Measurements from ENCODE around the gene EPN1. TPM values are rescaled to one million over a fixed set of nuclear protein-coding genes. Genes with fewer than 3 reads are reported as not detected.

The EPN1 gene
- total and polyA plus RNA-seq, 2 experiments from 2014 or later: 48.8 to 82.2 TPM

DNA sequence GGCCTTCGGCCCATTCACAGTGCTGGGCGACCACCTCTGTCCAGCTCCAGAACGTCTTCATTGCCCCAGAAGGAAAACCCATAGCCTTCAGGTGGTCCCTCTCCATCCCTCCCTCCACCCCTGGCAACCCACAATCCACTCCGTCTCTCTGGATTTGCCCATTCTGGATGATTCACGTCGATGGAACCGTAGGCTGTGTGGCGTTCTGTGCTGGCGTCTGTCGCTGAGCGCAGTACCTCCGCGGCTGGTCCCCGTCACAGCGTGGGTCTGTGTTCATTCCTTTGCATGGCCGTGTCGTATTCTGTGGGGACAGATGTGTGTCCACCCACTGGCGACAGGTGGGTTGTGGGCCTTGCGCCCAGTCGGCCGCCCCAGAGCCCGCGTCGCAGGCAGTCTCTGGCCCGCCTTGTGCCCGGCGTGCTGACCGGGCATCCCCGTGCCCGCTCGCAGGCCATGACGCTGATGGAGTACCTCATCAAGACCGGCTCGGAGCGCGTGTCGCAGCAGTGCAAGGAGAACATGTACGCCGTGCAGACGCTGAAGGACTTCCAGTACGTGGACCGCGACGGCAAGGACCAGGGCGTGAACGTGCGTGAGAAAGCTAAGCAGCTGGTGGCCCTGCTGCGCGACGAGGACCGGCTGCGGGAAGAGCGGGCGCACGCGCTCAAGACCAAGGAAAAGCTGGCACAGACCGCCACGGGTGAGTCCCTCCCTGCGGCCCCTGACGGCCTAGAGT is 10.1 kb downstream of the EPN1 start:
- peaks cover 9% of the 10 kb centered on the region; the same call in 1 of the 2 replicates for H3K4me1 ChIP-seq (ENCODE audit: insufficient read depth)
- H3K36me3 ChIP-seq (ENCODE audit: low read depth): peaks cover 4% of the 10 kb centered on the region; the same call in 1 of the 2 replicates
- H3F3A ChIP-seq (ENCODE audit: insufficient read depth): peaks cover 12% of the 10 kb centered on the region
- H3K79me2 ChIP-seq (ENCODE audit: insufficient read depth): peaks cover 83% of the 10 kb centered on the region
- in situ Hi-C loops (cut with MboI): no loop called here
- no peak overlapping the region for H3K9ac ChIP-seq
- no peaks in the 10 kb centered on the region for H3K9me2 ChIP-seq (ENCODE audit: insufficient read depth)
- H3K27me3 ChIP-seq (replicated peaks; ENCODE audit: insufficient read depth): no peaks in the 10 kb centered on the region
- DNase-seq: no peak
- H2AFZ ChIP-seq: no peak overlapping the region
- WGBS, 2 experiments (ENCODE audit: low coverage in 1 of 2, low lambda C conversion rate in 2 of 2, missing lambda C conversion rate in 2 of 2): 94 to 96% methylated on average over 48 to 60 of the region's 60 CpGs
- 0 out of 2 replicates have a peak, but pooled peaks cover 5% of the 10 kb centered on the region for H4K20me1 ChIP-seq (ENCODE audit: insufficient read depth)
- no peak overlapping the region for H3K4me3 ChIP-seq
- TF ChIP-seq EZH2 (IDR thresholded peaks at IDR 0.05; ENCODE audit: insufficient read depth, poor library complexity, severe bottlenecking) (no peak), EZH2phosphoT487 (IDR thresholded peaks at IDR 0.05; ENCODE audit: insufficient read depth, low read depth) (no peak)
- no peak overlapping the region for H3K4me2 ChIP-seq (ENCODE audit: unreplicated experiment)
- no peak overlapping the region for H3K27ac ChIP-seq
- H3K9me3 ChIP-seq (ENCODE audit: low read depth): no peaks in the 10 kb centered on the region

DNA sequence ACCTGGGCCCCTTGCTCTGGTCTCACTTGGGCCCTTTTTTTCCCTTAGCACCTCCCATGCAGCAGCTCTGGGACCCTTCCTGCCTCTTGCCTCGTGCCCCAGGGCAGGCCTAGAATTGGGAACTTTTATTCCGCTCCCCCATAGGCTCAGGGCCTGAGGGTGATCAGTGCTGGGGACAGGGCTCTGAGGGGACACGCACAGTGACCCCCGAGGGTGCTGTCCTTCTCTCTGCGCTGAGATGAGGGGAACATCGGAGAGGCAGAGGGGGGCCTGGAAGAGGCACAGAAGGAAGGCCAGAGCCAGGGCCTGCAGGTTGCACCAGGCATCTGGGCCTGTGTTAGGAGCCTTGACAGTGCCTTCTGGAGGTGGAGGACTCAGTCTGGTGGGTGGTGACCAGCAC is 10.8 kb downstream of the EPN1 start:
- TF ChIP-seq EZH2 (IDR thresholded peaks at IDR 0.05; ENCODE audit: insufficient read depth, poor library complexity, severe bottlenecking) (no peak), EZH2phosphoT487 (IDR thresholded peaks at IDR 0.05; ENCODE audit: insufficient read depth, low read depth) (no peak)

DNA sequence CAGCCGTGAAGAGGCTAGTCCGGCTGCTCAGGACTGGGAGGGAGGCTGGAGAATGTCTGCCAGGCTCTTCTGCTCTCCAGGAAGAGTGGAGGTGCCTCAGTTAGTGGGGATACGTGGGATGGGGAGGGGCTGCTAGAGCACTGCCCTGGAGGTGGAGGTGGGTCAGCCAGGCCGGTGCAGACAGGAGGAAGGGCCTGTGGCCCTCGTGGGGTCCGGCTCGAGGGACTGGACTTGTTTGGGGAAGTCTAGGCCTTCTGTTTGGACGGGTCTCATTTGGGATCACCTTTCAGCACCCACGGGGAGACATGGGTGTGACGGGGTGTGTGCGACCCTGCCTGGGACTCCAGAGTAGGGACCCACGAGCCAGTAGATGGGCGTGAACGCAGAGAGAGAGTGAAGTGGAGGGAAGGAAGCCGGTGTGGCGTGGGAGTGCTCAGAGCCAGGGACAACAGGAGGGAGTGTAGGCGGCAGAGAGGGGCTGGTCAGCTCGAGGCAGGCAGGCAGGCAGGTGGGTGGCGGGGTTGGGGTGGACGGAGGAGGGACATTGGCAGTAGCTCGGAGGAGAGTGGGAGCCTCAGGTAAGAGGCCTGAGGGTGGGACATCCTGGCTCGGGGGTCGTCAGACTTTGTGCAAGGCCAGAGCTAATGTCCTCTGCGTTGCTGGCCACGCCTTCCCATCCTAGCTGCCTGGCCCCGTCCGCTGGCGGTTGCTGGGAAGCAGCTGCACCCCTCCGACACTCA is 11.5 kb downstream of the EPN1 start:
- H3K9me2 ChIP-seq (ENCODE audit: insufficient read depth): no peaks in the 10 kb centered on the region
- no peak for TF ChIP-seq EZH2phosphoT487 (IDR thresholded peaks at IDR 0.05; ENCODE audit: insufficient read depth, low read depth)
- no peak for TF ChIP-seq EZH2 (IDR thresholded peaks at IDR 0.05; ENCODE audit: insufficient read depth, poor library complexity, severe bottlenecking)
- H3K36me3 ChIP-seq (ENCODE audit: low read depth): peaks cover 4% of the 10 kb centered on the region; the same call in 1 of the 2 replicates
- H3K4me1 ChIP-seq (ENCODE audit: insufficient read depth): peaks cover 6% of the 10 kb centered on the region; the same call in 1 of the 2 replicates
- peaks cover 8% of the 10 kb centered on the region for H3F3A ChIP-seq (ENCODE audit: insufficient read depth)
- H3K4me2 ChIP-seq (ENCODE audit: unreplicated experiment): no peak overlapping the region
- H3K27ac ChIP-seq: no peak overlapping the region
- no peaks in the 10 kb centered on the region for H4K20me1 ChIP-seq (ENCODE audit: insufficient read depth)
- peaks cover 69% of the 10 kb centered on the region for H3K79me2 ChIP-seq (ENCODE audit: insufficient read depth)
- no peak overlapping the region for H3K4me3 ChIP-seq
- no peak for DNase-seq
- 93 to 95% methylated on average over 23 to 29 of the region's 29 CpGs for WGBS, 2 experiments (ENCODE audit: low coverage in 1 of 2, low lambda C conversion rate in 2 of 2, missing lambda C conversion rate in 2 of 2)
- no peak overlapping the region for H3K9ac ChIP-seq
- H3K9me3 ChIP-seq (ENCODE audit: low read depth): no peaks in the 10 kb centered on the region
- no peak overlapping the region for H2AFZ ChIP-seq
- H3K27me3 ChIP-seq (replicated peaks; ENCODE audit: insufficient read depth): no peaks in the 10 kb centered on the region
- in situ Hi-C loops (cut with MboI): no loop called here

More for the DNA sequence above, 10.8 kb downstream of the EPN1 start:
- Histone ChIP-seq H3K4me3 (no peak overlapping the region), H3K9me3 (ENCODE audit: low read depth) (no peaks in the 10 kb centered on the region), H3K9ac (no peak overlapping the region), H3K9me2 (ENCODE audit: insufficient read depth) (no peaks in the 10 kb centered on the region), H4K20me1 (ENCODE audit: insufficient read depth) (0 out of 2 replicates have a peak, but pooled peaks cover 5% of the 10 kb centered on the region), H3K36me3 (ENCODE audit: low read depth) (peaks cover 4% of the 10 kb centered on the region; the same call in 1 of the 2 replicates), H3K4me2 (ENCODE audit: unreplicated experiment) (no peak overlapping the region), H3F3A (ENCODE audit: insufficient read depth) (peaks cover 12% of the 10 kb centered on the region), H2AFZ (no peak overlapping the region), H3K27me3 (replicated peaks; ENCODE audit: insufficient read depth) (no peaks in the 10 kb centered on the region), H3K4me1 (ENCODE audit: insufficient read depth) (peaks cover 9% of the 10 kb centered on the region; the same call in 1 of the 2 replicates), H3K79me2 (ENCODE audit: insufficient read depth) (peaks cover 77% of the 10 kb centered on the region), H3K27ac (no peak overlapping the region)
- DNase-seq: no peak
- 86 to 88% methylated on average over 6 of the region's 6 CpGs for WGBS, 2 experiments (ENCODE audit: low coverage in 1 of 2, low lambda C conversion rate in 2 of 2, missing lambda C conversion rate in 2 of 2)
- in situ Hi-C loops (cut with MboI): no loop called here

GRCh38 chr19:55687281-55688201 is 12.5 kb downstream of the EPN1 start:
- Histone ChIP-seq H3K4me1 (ENCODE audit: insufficient read depth) (no peaks in the 10 kb centered on the region), H3K9me3 (ENCODE audit: low read depth) (no peaks in the 10 kb centered on the region), H3K9me2 (ENCODE audit: insufficient read depth) (no peaks in the 10 kb centered on the region), H3F3A (ENCODE audit: insufficient read depth) (no peaks in the 10 kb centered on the region), H3K9ac (no peak overlapping the region), H4K20me1 (ENCODE audit: insufficient read depth) (no peaks in the 10 kb centered on the region), H3K36me3 (ENCODE audit: low read depth) (no peaks in the 10 kb centered on the region; the same call in 1 of the 2 replicates), H2AFZ (no peak overlapping the region), H3K79me2 (ENCODE audit: insufficient read depth) (peaks cover 59% of the 10 kb centered on the region), H3K4me3 (no peak overlapping the region), H3K27me3 (replicated peaks; ENCODE audit: insufficient read depth) (no peaks in the 10 kb centered on the region), H3K4me2 (ENCODE audit: unreplicated experiment) (no peak overlapping the region), H3K27ac (no peak overlapping the region)
- whole genome bisulfite sequencing, 2 experiments (ENCODE audit: low coverage in 1 of 2, low lambda C conversion rate in 2 of 2, missing lambda C conversion rate in 2 of 2): 88 to 90% methylated on average over 18 to 21 of the region's 22 CpGs
- in situ Hi-C loops (cut with MboI): no loop called here
- DNase-seq: no peak
- TF ChIP-seq EZH2 (IDR thresholded peaks at IDR 0.05; ENCODE audit: insufficient read depth, poor library complexity, severe bottlenecking): no peak
- no peak for TF ChIP-seq EZH2phosphoT487 (IDR thresholded peaks at IDR 0.05; ENCODE audit: insufficient read depth, low read depth)

All from GM23248 (cell line).